ENCODE measurements around the gene GLI3. TPM values are rescaled to one million over a fixed set of nuclear protein-coding genes. Genes with fewer than 3 reads are reported as not detected.

The GLI3 gene
- total RNA-seq, 2 experiments from 2014 or later = not detected

- ChIA-PET CTCF (no interaction called here), POLR2A (no interaction called here)
- DNase-seq (no peak), ATAC-seq (no peak)
- Mint-ChIP-seq H3K9me3 (ENCODE audit: insufficient read depth) (no peaks in the 10 kb centered on the region), H3K4me1 (ENCODE audit: low read depth) (peaks cover 13% of the 10 kb centered on the region), H3K27ac (no peak overlapping the region), H3K36me3 (ENCODE audit: low read depth) (no peaks in the 10 kb centered on the region), H3K4me3 (no peak overlapping the region), H3K27me3 (ENCODE audit: low read depth) (no peaks in the 10 kb centered on the region)
Observed at GRCh38 chr7:42125321-42125720, 111.7 kb downstream of the GLI3 start.

DNA sequence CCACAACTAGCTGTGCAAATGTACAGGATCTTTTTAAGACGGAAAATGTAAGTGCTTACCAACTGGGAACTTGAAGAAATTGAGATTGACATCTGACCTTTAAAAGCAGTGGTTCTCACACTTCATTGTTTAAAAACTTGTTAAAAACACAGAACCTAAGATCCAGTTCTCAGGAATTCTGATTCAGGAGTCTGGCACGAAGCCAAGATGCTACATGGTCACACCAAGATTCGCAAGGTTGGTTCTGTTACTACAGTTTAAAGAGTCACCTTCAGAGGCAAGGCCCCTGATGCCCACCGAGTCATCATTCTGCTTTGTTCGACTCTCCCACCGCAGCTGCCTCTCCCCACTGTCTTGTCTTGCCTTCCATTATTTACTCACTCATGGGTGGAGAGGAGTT lies 113.3 kb downstream of the GLI3 start:
- no peak overlapping the region for H3K27ac Mint-ChIP-seq
- H3K4me3 Mint-ChIP-seq = no peak overlapping the region

GRCh38 chr7:42120191-42120590 lies 116.8 kb downstream of the GLI3 start:
- no peaks in the 10 kb centered on the region for H3K27me3 Mint-ChIP-seq (ENCODE audit: low read depth)
- H3K27ac Mint-ChIP-seq = no peak overlapping the region
- H3K4me3 Mint-ChIP-seq = no peak overlapping the region
- H3K4me1 Mint-ChIP-seq (ENCODE audit: low read depth) = no peaks in the 10 kb centered on the region
- POLR2A ChIA-PET = no interaction called here
- no peak for ATAC-seq
- DNase-seq = no peak
- H3K9me3 Mint-ChIP-seq (ENCODE audit: insufficient read depth) = no peaks in the 10 kb centered on the region
- no peaks in the 10 kb centered on the region for H3K36me3 Mint-ChIP-seq (ENCODE audit: low read depth)
- CTCF ChIA-PET = no interaction called here

More for the DNA sequence above, 113.3 kb downstream of the GLI3 start:
- no peaks in the 10 kb centered on the region for H3K9me3 Mint-ChIP-seq (ENCODE audit: insufficient read depth)
- ChIA-PET CTCF (no interaction called here), POLR2A (no interaction called here)
- no peaks in the 10 kb centered on the region for H3K36me3 Mint-ChIP-seq (ENCODE audit: low read depth)
- ATAC-seq = no peak
- H3K27me3 Mint-ChIP-seq (ENCODE audit: low read depth) = no peaks in the 10 kb centered on the region
- H3K4me1 Mint-ChIP-seq (ENCODE audit: low read depth) = peaks cover 13% of the 10 kb centered on the region
- no peak for DNase-seq

- no peaks in the 10 kb centered on the region for H3K4me1 Mint-ChIP-seq (ENCODE audit: low read depth)
- no peaks in the 10 kb centered on the region for H3K9me3 Mint-ChIP-seq (ENCODE audit: insufficient read depth)
- ChIA-PET CTCF (no interaction called here), POLR2A (no interaction called here)
- no peaks in the 10 kb centered on the region for H3K27me3 Mint-ChIP-seq (ENCODE audit: low read depth)
- ATAC-seq (no peak), DNase-seq (no peak)
- H3K27ac Mint-ChIP-seq = no peak overlapping the region
- H3K36me3 Mint-ChIP-seq (ENCODE audit: low read depth) = no peaks in the 10 kb centered on the region
- no peak overlapping the region for H3K4me3 Mint-ChIP-seq
Observed at GRCh38 chr7:42117201-42117600, 119.8 kb downstream of the GLI3 start.

- no peaks in the 10 kb centered on the region for H3K9me3 Mint-ChIP-seq (ENCODE audit: insufficient read depth)
- CTCF ChIA-PET = no interaction called here
- no peak for ATAC-seq
Observed at GRCh38 chr7:42115795-42116194, 121.2 kb downstream of the GLI3 start.

GRCh38 chr7:42110333-42110732 lies 126.7 kb downstream of the GLI3 start:
- ATAC-seq (no peak), DNase-seq (no peak)
- Mint-ChIP-seq H3K9me3 (ENCODE audit: insufficient read depth) (no peaks in the 10 kb centered on the region), H3K4me3 (no peak overlapping the region), H3K27ac (no peak overlapping the region), H3K36me3 (ENCODE audit: low read depth) (no peaks in the 10 kb centered on the region), H3K4me1 (ENCODE audit: low read depth) (no peaks in the 10 kb centered on the region), H3K27me3 (ENCODE audit: low read depth) (peaks cover 3% of the 10 kb centered on the region)
- POLR2A ChIA-PET = no interaction called here
- CTCF ChIA-PET = no interaction called here

More at GRCh38 chr7:42115795-42116194, 121.2 kb downstream of the GLI3 start:
- H3K36me3 Mint-ChIP-seq (ENCODE audit: low read depth) = no peaks in the 10 kb centered on the region
- H3K4me3 Mint-ChIP-seq = no peak overlapping the region
- H3K4me1 Mint-ChIP-seq (ENCODE audit: low read depth) = no peaks in the 10 kb centered on the region
- no peak overlapping the region for H3K27ac Mint-ChIP-seq
- POLR2A ChIA-PET = no interaction called here
- no peak for DNase-seq
- H3K27me3 Mint-ChIP-seq (ENCODE audit: low read depth) = no peaks in the 10 kb centered on the region

DNA sequence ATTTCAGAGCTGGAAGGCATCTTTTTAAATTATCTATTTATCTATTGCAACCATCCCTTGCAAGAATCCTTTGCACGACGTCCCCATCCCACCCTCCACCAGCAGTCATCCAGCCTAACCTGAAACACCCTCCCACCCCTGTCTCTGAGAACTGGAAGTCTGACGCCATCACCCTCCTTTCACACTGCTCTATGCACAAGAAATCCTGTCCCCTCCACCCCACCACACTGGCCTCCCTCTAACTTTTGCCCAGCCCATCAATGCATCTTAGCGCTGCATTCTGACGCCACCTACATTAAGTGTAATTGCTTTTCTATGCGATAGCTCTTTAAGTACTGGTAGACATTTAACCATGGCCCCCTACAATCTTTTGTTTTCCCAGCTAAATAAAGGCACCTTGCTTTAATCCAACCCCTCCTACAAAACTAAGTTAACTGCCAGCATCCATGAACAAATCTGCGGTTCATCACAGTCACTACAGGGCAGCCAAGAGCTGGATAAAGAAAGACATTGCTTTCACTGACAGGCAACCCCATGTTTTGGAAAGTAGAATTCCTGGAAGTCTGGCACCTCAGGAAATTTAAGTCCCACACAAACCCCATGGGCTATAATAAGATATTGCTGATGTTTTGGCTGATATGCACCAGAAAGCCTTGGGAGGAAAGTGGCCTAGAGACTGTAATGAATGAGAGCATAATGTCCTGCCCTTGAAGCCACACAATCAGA lies 128.0 kb downstream of the GLI3 start:
- H3K4me3 Mint-ChIP-seq = no peak overlapping the region
- ATAC-seq (no peak), DNase-seq (no peak)
- no peaks in the 10 kb centered on the region for H3K4me1 Mint-ChIP-seq (ENCODE audit: low read depth)
- H3K9me3 Mint-ChIP-seq (ENCODE audit: insufficient read depth) = no peaks in the 10 kb centered on the region
- no peaks in the 10 kb centered on the region for H3K36me3 Mint-ChIP-seq (ENCODE audit: low read depth)
- POLR2A ChIA-PET = no interaction called here
- H3K27ac Mint-ChIP-seq = no peak overlapping the region
- CTCF ChIA-PET = no interaction called here
- peaks cover 3% of the 10 kb centered on the region for H3K27me3 Mint-ChIP-seq (ENCODE audit: low read depth)

DNA sequence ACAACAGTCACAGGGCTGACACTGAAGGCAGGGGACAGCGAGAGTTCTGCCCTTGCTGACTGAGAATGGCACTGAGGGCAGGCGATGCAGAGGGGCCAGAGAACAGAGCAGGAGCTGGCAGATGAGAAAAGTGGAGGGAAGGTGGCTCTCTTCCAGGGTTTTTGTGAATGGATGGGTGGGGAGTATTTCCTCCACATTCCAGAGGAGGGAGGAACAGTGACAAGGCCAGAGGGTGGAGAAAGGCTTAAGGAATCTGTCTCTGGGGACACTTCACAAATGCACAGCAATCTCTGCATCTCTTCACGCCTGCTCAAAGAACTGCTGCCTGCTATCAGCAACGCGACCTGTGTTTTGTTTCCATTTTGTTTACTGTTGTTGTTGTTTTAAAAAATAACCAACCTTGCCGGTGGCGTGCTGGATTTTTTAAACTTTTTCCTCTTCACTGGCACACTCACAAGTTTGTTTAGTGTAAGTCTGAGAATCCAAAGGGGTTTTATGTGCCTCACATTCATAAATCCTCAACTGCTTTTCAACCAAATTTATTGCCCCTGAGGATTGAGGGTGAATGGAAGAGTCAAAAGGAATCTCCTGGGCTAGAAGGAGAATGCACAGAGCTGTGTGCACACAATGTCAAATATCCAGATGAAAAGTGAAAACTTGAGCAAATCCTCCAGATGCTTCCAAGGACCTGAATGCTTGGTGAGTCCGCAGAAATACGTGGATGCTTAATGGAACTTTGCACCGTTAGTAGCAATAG lies 129.3 kb downstream of the GLI3 start:
- Mint-ChIP-seq H3K4me3 (no peak overlapping the region), H3K9me3 (ENCODE audit: insufficient read depth) (no peaks in the 10 kb centered on the region), H3K27ac (no peak overlapping the region), H3K4me1 (ENCODE audit: low read depth) (no peaks in the 10 kb centered on the region), H3K27me3 (ENCODE audit: low read depth) (peaks cover 3% of the 10 kb centered on the region), H3K36me3 (ENCODE audit: low read depth) (no peaks in the 10 kb centered on the region)
- ChIA-PET CTCF (no interaction called here), POLR2A (no interaction called here)
- DNase-seq = no peak
- ATAC-seq = no peak

DNA sequence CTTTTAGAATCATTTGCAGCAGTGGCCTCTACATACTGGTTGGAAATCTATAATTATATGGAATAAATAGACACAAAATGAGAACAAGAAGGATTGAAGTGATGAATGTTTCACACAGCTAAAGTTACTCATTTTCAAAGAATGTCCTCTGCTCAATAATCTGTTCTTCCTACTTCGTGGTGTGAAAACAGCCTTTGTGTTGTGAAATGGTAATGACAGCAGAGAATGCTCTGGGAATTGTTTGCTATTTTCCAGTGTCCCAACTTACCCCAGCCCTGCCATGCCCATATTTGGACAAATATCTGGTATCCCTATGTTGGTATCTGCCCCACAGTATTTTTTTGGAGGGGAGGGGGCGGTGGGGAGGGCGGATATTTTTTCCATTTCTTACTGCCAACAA lies 130.4 kb downstream of the GLI3 start:
- H3K27me3 Mint-ChIP-seq (ENCODE audit: low read depth) = peaks cover 3% of the 10 kb centered on the region
- ChIA-PET CTCF (no interaction called here), POLR2A (no interaction called here)
- H3K36me3 Mint-ChIP-seq (ENCODE audit: low read depth) = no peaks in the 10 kb centered on the region
- H3K27ac Mint-ChIP-seq = no peak overlapping the region
- no peaks in the 10 kb centered on the region for H3K9me3 Mint-ChIP-seq (ENCODE audit: insufficient read depth)
- ATAC-seq = no peak
- no peak overlapping the region for H3K4me3 Mint-ChIP-seq
- H3K4me1 Mint-ChIP-seq (ENCODE audit: low read depth) = no peaks in the 10 kb centered on the region
- no peak for DNase-seq

DNA sequence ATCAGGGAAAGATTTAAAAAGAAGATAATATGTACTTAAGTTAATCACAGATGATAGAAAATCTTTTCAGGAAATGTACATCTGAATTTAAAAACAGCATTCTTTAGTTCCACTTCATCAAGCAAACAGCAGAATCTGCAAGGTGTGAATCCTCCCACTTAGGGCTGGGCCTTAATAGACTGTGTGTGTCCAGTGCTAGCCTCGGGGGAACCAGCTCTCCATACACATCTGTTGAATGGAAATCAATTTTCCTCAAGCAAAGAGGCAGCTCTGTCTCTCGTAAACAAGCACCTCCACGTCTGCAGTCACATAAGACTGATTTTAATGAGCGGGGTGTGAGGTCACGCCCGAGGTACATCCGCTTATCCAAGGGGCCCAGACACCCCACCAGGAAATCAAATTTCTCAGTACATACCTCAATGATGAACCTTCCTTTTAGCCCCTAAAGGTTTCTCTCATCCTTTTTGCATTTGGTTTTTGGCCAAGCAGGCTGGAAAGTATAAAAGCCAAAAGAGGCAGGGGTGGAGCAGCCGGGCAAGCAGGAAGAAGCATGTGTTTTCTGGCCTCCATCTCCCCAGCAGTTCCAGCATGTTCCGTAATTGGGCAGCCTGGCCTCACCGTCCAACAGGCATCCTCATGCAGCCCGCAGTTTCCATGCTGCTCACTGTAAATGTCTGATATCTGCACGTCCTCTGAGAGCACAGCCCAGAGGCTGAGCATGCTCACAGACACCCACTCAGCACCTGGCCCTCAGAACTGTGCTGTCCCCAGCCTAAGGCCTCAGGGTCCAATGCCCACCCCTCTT lies 131.3 kb downstream of the GLI3 start:
- H3K27ac Mint-ChIP-seq = no peak overlapping the region
- no peaks in the 10 kb centered on the region for H3K9me3 Mint-ChIP-seq (ENCODE audit: insufficient read depth)
- CTCF ChIA-PET = no interaction called here
- ATAC-seq (no peak), DNase-seq (no peak)
- POLR2A ChIA-PET = no interaction called here
- H3K4me1 Mint-ChIP-seq (ENCODE audit: low read depth) = no peaks in the 10 kb centered on the region
- no peak overlapping the region for H3K4me3 Mint-ChIP-seq
- peaks cover 3% of the 10 kb centered on the region for H3K27me3 Mint-ChIP-seq (ENCODE audit: low read depth)
- H3K36me3 Mint-ChIP-seq (ENCODE audit: low read depth) = no peaks in the 10 kb centered on the region

- no peak overlapping the region for H3K27ac Mint-ChIP-seq
- POLR2A ChIA-PET = no interaction called here
- H3K27me3 Mint-ChIP-seq (ENCODE audit: low read depth) = peaks cover 3% of the 10 kb centered on the region
- H3K4me3 Mint-ChIP-seq = no peak overlapping the region
- no peaks in the 10 kb centered on the region for H3K4me1 Mint-ChIP-seq (ENCODE audit: low read depth)
- DNase-seq = no peak
- no peaks in the 10 kb centered on the region for H3K9me3 Mint-ChIP-seq (ENCODE audit: insufficient read depth)
- no peaks in the 10 kb centered on the region for H3K36me3 Mint-ChIP-seq (ENCODE audit: low read depth)
- no peak for ATAC-seq
- CTCF ChIA-PET = no interaction called here
Observed at GRCh38 chr7:42104694-42105093, 132.3 kb downstream of the GLI3 start.

GRCh38 chr7:42104231-42104630 lies 132.8 kb downstream of the GLI3 start:
- POLR2A ChIA-PET = no interaction called here
- Mint-ChIP-seq H3K36me3 (ENCODE audit: low read depth) (no peaks in the 10 kb centered on the region), H3K27ac (no peak overlapping the region)

More at GRCh38 chr7:42104231-42104630, 132.8 kb downstream of the GLI3 start:
- H3K4me3 Mint-ChIP-seq = no peak overlapping the region
- no peaks in the 10 kb centered on the region for H3K4me1 Mint-ChIP-seq (ENCODE audit: low read depth)
- DNase-seq (no peak), ATAC-seq (no peak)
- no peaks in the 10 kb centered on the region for H3K9me3 Mint-ChIP-seq (ENCODE audit: insufficient read depth)
- CTCF ChIA-PET = no interaction called here
- peaks cover 3% of the 10 kb centered on the region for H3K27me3 Mint-ChIP-seq (ENCODE audit: low read depth)
